Keratinocyte (primary cell): ENCODE measurements around the gene AMELY. TPM values are rescaled to one million over a fixed set of nuclear protein-coding genes. Genes with fewer than 3 reads are reported as not detected.

Source experiments
- DNase-seq: peaks from one replicate; pipeline ENCODE4 v3.0.0-alpha.2; 2011; ENCODE audit warnings: low read depth, missing footprints, low spot score
- FAIRE-seq: peaks from 2 replicates; lab custom pipeline; 2011; peaks lifted over from hg19 to GRCh38; lab: Jason Lieb, UNC
- H2AFZ ChIP-seq: 2 replicates; pipeline ENCODE4 v1.6.0; 2012; ENCODE audit warnings: low read length, control low read depth, inconsistent platforms; ENCODE audit not compliant: control insufficient read depth
- H3K27ac ChIP-seq: 2 replicates; pipeline ENCODE4 v1.5.1; 2011; ENCODE audit warnings: low read length; ENCODE audit not compliant: control insufficient read depth, insufficient read depth
- H3K27me3 ChIP-seq: 3 replicates; pipeline ENCODE4 v1.6.0; 2011; ENCODE audit warnings: low read length; ENCODE audit not compliant: control insufficient read depth, insufficient read depth; ENCODE audit errors: extremely low read depth
- H3K36me3 ChIP-seq, 2 experiments: 2 replicates in 1 of 2; 3 replicates in 1 of 2; pipeline ENCODE4 v1.5.1; 2011; ENCODE audit warnings: low read length in 2 of 2, mild to moderate bottlenecking in 1 of 2; ENCODE audit not compliant: control insufficient read depth in 2 of 2, insufficient read depth in 2 of 2; ENCODE audit errors: extremely low read depth in 1 of 2
- H3K4me1 ChIP-seq: 3 replicates; pipeline ENCODE4 v1.5.1; 2011; ENCODE audit warnings: low read length; ENCODE audit not compliant: control insufficient read depth, insufficient read depth; ENCODE audit errors: extremely low read depth
- H3K4me2 ChIP-seq: 3 replicates; pipeline ENCODE4 v1.6.0; 2011; ENCODE audit warnings: low read depth, low read length; ENCODE audit not compliant: control insufficient read depth, insufficient read depth; ENCODE audit errors: extremely low read depth
- H3K4me3 ChIP-seq, 3 experiments: fragments of 200-600 bp in 1 of 3; sonication (generic) in 1 of 3; 2 replicates in 2 of 3; 3 replicates in 1 of 3; pipeline ENCODE4 v1.5.1; 2011 to 2016; ENCODE audit warnings: low read length in 3 of 3, mild to moderate bottlenecking in 3 of 3, control low read depth in 2 of 3, inconsistent platforms in 1 of 3, low read depth in 1 of 3, mixed read lengths in 1 of 3, mixed run types in 1 of 3, moderate library complexity in 1 of 3; ENCODE audit not compliant: control insufficient read depth in 2 of 3, insufficient read depth in 2 of 3; ENCODE audit errors: extremely low read depth in 1 of 3
- H3K79me2 ChIP-seq: 2 replicates; pipeline ENCODE4 v1.6.0; 2012; ENCODE audit warnings: low read length; ENCODE audit not compliant: control insufficient read depth, insufficient read depth
- H3K9ac ChIP-seq: 3 replicates; pipeline ENCODE4 v1.6.0; 2011; ENCODE audit warnings: low read length; ENCODE audit not compliant: control insufficient read depth, insufficient read depth; ENCODE audit errors: extremely low read depth
- H3K9me1 ChIP-seq: 3 replicates; pipeline ENCODE4 v1.6.0; 2011; ENCODE audit warnings: low read length; ENCODE audit not compliant: control insufficient read depth, insufficient read depth; ENCODE audit errors: extremely low read depth
- H3K9me3 ChIP-seq: 2 replicates; pipeline ENCODE4 v1.5.1; 2012; ENCODE audit warnings: low read depth, low read length; ENCODE audit not compliant: control insufficient read depth
- H4K20me1 ChIP-seq: 3 replicates; pipeline ENCODE4 v1.6.0; 2011; ENCODE audit warnings: low read length; ENCODE audit not compliant: control insufficient read depth, insufficient read depth; ENCODE audit errors: extremely low read depth
- CTCF ChIP-seq, 3 experiments: IDR thresholded peaks in 1 of 3; conservative IDR thresholded peaks in 1 of 3; optimal IDR thresholded peaks in 1 of 3; 2 replicates in 2 of 3; 3 replicates in 1 of 3; pipeline versions ENCODE3 to v1.5.1; 2011; ENCODE audit warnings: low read length in 3 of 3, mild to moderate bottlenecking in 3 of 3, moderate library complexity in 2 of 3, control low read depth in 1 of 3, inconsistent platforms in 1 of 3; ENCODE audit not compliant: insufficient read depth in 2 of 3; ENCODE audit errors: extremely low read depth in 1 of 3
- EZH2 ChIP-seq: IDR thresholded peaks from one replicate; pipeline ENCODE4 v1.6.1; 2012; ENCODE audit warnings: inconsistent platforms, mild to moderate bottlenecking, low read length, moderate library complexity
- dilution Hi-C: fragments of 300-500 bp; cut with MboI; formaldehyde crosslinking; loops from one replicate; pipeline ENCODE4 v1.7.0; 2020; ENCODE audit warnings: low sequenced_read_pairs; ENCODE audit not compliant: extremely low pct_ligation_motif_present
- polyA plus RNA-seq, 5 experiments: library from polyadenylated mRNA; depleted of rRNA in 3 of 5; stranded (reverse) in 3 of 5; stranded (forward) in 1 of 5; unstranded in 1 of 5; fragments of >200 nt; gene quantifications; 1 replicate in 1 of 5; 2 replicates in 3 of 5; 3 replicates in 1 of 5; pipeline versions ENCODE4 v1.2.1 to v1.2.3, GENCODE V29; 2011 to 2012; ENCODE audit warnings: missing spikeins in 2 of 5, low read depth in 1 of 5, low replicate concordance in 1 of 5

AMELY gene
- polyA plus RNA-seq, 1 donor (not counting 4 experiments of a cell fraction or from before 2014, with no cell fraction given), result not detected

GRCh38 chrY:6929237-6929636 is 17.7 kb upstream of the AMELY start:
- no peaks in the 10 kb centered on the region for H3K79me2 ChIP-seq
- H2AFZ ChIP-seq, result no peak overlapping the region
- no peaks in the 10 kb centered on the region for H4K20me1 ChIP-seq
- H3K36me3 ChIP-seq, result no peaks in the 10 kb centered on the region
- no peak for FAIRE-seq
- no peaks in the 10 kb centered on the region for H3K27me3 ChIP-seq
- H3K9me3 ChIP-seq, result no peaks in the 10 kb centered on the region
- no peak overlapping the region for H3K4me3 ChIP-seq
- no peak overlapping the region for H3K4me2 ChIP-seq
- H3K27ac ChIP-seq, result no peak overlapping the region
- TF ChIP-seq CTCF (optimal IDR thresholded peaks at IDR 0.05 in 1 of 3, IDR thresholded peaks at IDR 0.05 in 1 of 3, conservative IDR thresholded peaks at IDR 0.05 in 1 of 3; ENCODE audit: extremely low read depth in 1 of 3, insufficient read depth in 2 of 3, low read length in 3 of 3), result no peak
- no peak for TF ChIP-seq EZH2
- H3K9ac ChIP-seq, result no peak overlapping the region
- no peaks in the 10 kb centered on the region for H3K9me1 ChIP-seq
- dilution Hi-C loops, result no loop called here
- DNase-seq, result no peak
- no peaks in the 10 kb centered on the region for H3K4me1 ChIP-seq

GRCh38 chrY:6928265-6928664 is 16.7 kb upstream of the AMELY start:
- H2AFZ ChIP-seq, result no peak overlapping the region
- no peaks in the 10 kb centered on the region for H3K27me3 ChIP-seq
- TF ChIP-seq CTCF (optimal IDR thresholded peaks at IDR 0.05 in 1 of 3, IDR thresholded peaks at IDR 0.05 in 1 of 3, conservative IDR thresholded peaks at IDR 0.05 in 1 of 3; ENCODE audit: extremely low read depth in 1 of 3, insufficient read depth in 2 of 3, low read length in 3 of 3), result no peak
- TF ChIP-seq EZH2, result no peak
- H3K9me3 ChIP-seq, result no peaks in the 10 kb centered on the region
- H4K20me1 ChIP-seq, result no peaks in the 10 kb centered on the region
- no peak overlapping the region for H3K9ac ChIP-seq
- no peaks in the 10 kb centered on the region for H3K4me1 ChIP-seq
- H3K36me3 ChIP-seq, result no peaks in the 10 kb centered on the region
- no peak for DNase-seq
- no peak overlapping the region for H3K4me2 ChIP-seq
- no peak for FAIRE-seq
- no peak overlapping the region for H3K4me3 ChIP-seq
- no peak overlapping the region for H3K27ac ChIP-seq
- dilution Hi-C loops, result no loop called here
- H3K9me1 ChIP-seq, result no peaks in the 10 kb centered on the region
- H3K79me2 ChIP-seq, result no peaks in the 10 kb centered on the region
